Glutamatergic neuron (in vitro differentiated cells): ENCODE data around the gene RAD51B. TPM values are rescaled to one million over a fixed set of nuclear protein-coding genes. Genes with fewer than 3 reads are reported as not detected.
"Not testable (repeated sequence)": the region's sequence is repeated elsewhere in the genome, so short reads cannot be mapped to it uniquely, and the experiment has no call there.

ENCODE experiments used
- DNase-seq: peaks from one replicate; pipeline ENCODE4 v3.0.0; 2022
- H3K27ac Mint-ChIP-seq: one replicate; pipeline ENCODE4 v1.8.0; 2020; ENCODE audit warnings: mild to moderate bottlenecking, mixed read lengths, inconsistent platforms; ENCODE audit not compliant: unreplicated experiment
- H3K27me3 Mint-ChIP-seq: one replicate; pipeline ENCODE4 v1.8.0; 2020; ENCODE audit warnings: mild to moderate bottlenecking, moderate library complexity, mixed read lengths, inconsistent platforms; ENCODE audit not compliant: unreplicated experiment
- H3K36me3 Mint-ChIP-seq: one replicate; pipeline ENCODE4 v1.8.0; 2020; ENCODE audit warnings: mild to moderate bottlenecking, mixed read lengths, inconsistent platforms; ENCODE audit not compliant: unreplicated experiment
- H3K4me1 Mint-ChIP-seq: one replicate; pipeline ENCODE4 v1.8.0; 2020; ENCODE audit warnings: mild to moderate bottlenecking, low read depth, mixed read lengths, inconsistent platforms; ENCODE audit not compliant: unreplicated experiment
- H3K4me3 Mint-ChIP-seq: one replicate; pipeline ENCODE4 v1.8.0; 2020; ENCODE audit warnings: mild to moderate bottlenecking, mixed read lengths, inconsistent platforms; ENCODE audit not compliant: unreplicated experiment
- H3K9me3 Mint-ChIP-seq: one replicate; pipeline ENCODE4 v1.8.0; 2020; ENCODE audit warnings: mild to moderate bottlenecking, moderate library complexity, mixed read lengths, inconsistent platforms; ENCODE audit not compliant: unreplicated experiment
- CTCF ChIP-seq: fragments of 200-600 bp; sonication (generic); IDR thresholded peaks from one replicate; pipeline ENCODE4 v1.5.0; 2021; ENCODE audit not compliant: partially characterized antibody, unreplicated experiment
- total RNA-seq: library from RNA; stranded (reverse); fragmentation: NEBNext Ultra II Directional; extraction: Animal tissue kit (Norgen Biotek cat#: 25700); gene quantifications from one replicate; pipeline ENCODE4 v1.2.1, GENCODE V29; 2021; ENCODE audit not compliant: unreplicated experiment

Gene RAD51B
- total RNA-seq, 1 donor from 2014 or later: 9.7 TPM

DNA sequence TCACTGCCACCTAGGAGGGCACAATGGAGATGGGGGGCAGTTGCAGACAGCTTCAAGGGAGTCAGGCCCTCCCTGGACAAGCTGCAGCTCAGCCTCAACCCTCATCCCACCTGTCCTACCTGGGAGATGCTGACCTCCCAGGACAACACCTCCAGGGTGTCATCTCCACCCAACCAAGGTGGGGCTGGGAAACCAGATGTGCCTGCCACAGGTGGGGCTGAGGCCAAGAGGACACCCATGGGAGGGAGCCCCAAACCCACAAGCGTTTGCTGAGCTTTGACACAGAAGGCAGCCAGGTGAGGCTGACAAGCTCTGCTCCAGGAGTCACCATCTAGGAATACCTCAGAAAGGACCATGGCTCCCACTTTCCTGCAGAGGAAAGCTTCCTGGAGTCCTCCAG is 941.8 kb downstream of the RAD51B start:
- Mint-ChIP-seq H3K4me1 (peaks cover 2% of the 10 kb centered on the region), H3K9me3 (peaks cover 2% of the 10 kb centered on the region), H3K27me3 (peaks cover 5% of the 10 kb centered on the region), H3K27ac (no peak overlapping the region), H3K36me3 (no peaks in the 10 kb centered on the region), H3K4me3 (no peak overlapping the region)
- TF ChIP-seq CTCF: no peak
- DNase-seq: no peak

DNA sequence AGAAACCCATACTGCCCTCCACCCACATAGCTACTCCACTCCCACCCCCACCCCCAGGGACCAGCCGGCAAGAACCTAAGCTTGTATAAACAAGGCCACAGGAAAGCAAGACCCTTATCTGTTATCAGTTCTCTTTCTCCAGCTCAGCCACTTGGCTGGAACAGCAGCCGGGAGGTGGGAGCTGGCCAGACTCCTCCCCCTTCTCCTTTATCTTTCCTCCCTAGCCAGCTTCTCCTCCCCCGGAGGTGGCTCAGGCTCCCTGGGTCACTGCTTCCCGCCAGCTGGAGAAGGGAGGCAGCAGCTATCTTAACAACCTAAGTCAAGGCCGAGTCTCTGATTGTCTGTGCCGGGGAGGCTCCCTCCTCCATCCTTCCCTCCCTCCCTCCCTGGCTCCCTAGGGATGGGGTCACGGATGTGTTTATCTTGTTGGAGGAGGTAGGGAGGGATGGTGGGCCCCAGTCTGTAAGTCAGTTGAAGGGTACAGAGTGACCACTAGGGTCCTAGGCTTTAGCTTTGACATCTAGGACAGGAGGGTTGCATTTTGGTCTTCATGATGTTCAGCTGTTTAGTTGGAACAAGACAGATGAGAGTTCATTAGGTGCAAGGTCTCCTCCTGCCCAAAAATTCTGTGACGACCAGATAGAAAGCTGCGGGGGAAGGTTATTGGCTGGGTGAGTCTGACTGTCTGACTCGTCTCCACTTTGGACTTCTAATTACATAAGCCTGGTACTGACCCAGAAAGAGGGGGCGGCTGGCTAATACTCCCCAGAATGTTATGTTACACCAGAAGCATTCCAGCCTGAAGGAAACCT is 943.6 kb downstream of the RAD51B start:
- TF ChIP-seq CTCF: no peak
- peaks cover 1% of the 10 kb centered on the region for H3K4me1 Mint-ChIP-seq
- peaks cover 2% of the 10 kb centered on the region for H3K9me3 Mint-ChIP-seq
- H3K27ac Mint-ChIP-seq: no peak overlapping the region
- no peaks in the 10 kb centered on the region for H3K36me3 Mint-ChIP-seq
- peak; percentile 60 for DNase-seq
- peaks cover 5% of the 10 kb centered on the region for H3K27me3 Mint-ChIP-seq
- H3K4me3 Mint-ChIP-seq: no peak overlapping the region

DNA sequence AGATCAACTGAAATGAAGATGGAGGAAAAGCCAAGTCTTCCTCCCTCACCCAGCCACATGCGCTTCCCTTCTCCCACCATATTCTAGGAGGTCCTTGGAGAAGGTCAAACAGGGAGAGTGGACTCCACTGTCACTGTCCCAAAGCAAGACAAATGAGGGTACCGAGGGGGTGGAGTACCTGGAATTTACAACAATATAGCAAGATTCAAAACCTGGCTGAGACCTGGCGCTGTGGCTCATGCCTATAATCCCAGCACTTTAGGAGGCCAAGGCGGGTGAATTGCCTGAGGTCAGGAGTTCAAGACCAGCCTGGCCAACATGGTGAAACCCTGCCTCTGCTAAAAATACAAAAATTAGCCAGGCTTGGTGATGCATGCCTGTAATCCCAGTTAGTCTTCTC is 944.3 kb downstream of the RAD51B start:
- not testable (repeated sequence) for H3K4me1 Mint-ChIP-seq, H3K9me3 Mint-ChIP-seq, DNase-seq, H3K4me3 Mint-ChIP-seq, H3K27me3 Mint-ChIP-seq, H3K36me3 Mint-ChIP-seq, H3K27ac Mint-ChIP-seq

DNA sequence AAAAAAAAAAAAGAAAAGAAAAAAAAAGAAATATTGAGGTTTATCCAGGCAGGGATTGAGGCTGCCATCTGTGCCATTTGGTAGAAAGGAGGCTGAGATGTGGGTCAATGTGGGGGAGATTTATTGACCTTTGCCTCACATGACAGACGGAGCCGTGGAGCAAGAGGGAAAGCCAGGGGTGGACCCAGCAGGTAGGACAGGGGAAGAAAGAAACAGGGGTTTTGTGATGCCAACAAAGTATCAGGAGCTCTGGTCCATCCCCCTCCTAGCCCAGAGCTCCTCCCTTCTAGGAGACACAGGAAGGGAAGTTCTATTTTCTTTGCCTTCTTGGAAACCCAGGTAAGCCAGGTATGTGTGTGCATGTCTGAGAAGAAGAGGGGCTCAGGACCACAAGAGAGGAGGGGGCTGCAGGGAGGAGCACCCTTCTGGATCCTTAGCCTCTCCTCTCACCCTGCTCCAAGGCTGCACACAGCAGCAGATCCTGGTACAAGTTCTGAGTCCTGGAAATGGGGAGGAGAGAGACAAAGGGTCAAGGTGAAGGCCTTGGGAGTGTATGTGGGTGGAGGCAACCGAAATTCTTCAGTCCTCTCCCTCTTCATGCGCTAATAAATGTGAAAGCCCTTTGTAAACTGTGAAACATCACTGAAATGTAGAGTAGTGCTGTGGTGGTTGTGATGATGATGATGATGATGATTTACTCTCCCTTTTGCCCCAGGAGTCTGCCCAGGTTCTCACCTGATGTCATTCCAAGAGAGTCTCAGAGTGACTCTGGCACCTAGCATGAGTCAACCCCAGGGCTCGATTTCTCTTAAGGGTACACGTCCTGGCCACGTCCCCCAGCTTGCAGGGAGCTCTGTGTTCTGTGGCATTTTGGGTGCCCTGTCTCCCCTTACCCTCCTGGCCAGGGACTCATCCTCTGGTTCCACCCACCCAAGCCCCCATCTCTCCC is 947.0 kb downstream of the RAD51B start:
- H3K27ac Mint-ChIP-seq: peak overlapping the region; percentile 43
- H3K36me3 Mint-ChIP-seq: no peaks in the 10 kb centered on the region
- peaks cover 1% of the 10 kb centered on the region for H3K4me1 Mint-ChIP-seq
- no peak for TF ChIP-seq CTCF
- H3K4me3 Mint-ChIP-seq: no peak overlapping the region
- peak; percentile 1 for DNase-seq
- H3K27me3 Mint-ChIP-seq: peaks cover 5% of the 10 kb centered on the region
- peaks cover 2% of the 10 kb centered on the region for H3K9me3 Mint-ChIP-seq

- Mint-ChIP-seq H3K27ac (no peak overlapping the region), H3K4me3 (no peak overlapping the region), H3K4me1 (peaks cover 1% of the 10 kb centered on the region), H3K27me3 (peaks cover 5% of the 10 kb centered on the region), H3K36me3 (no peaks in the 10 kb centered on the region), H3K9me3 (peaks cover 2% of the 10 kb centered on the region)
- DNase-seq: peak; percentile 3
- TF ChIP-seq CTCF: no peak
Observed at GRCh38 chr14:68767248-68767645, 947.7 kb downstream of the RAD51B start.
